KOPT-K1 (cell line): ENCODE data around the gene SLC34A2.
"Not testable (repeated sequence)": the region's sequence is repeated elsewhere in the genome, so short reads cannot be mapped to it uniquely, and the experiment has no call there.

Experiments used
- H3K27ac ChIP-seq: fragments of 200-600 bp; sonication (generic); 2 replicates; pipeline ENCODE4 v1.5.1; 2016; ENCODE audit warnings: antibody characterized with exemption, mild to moderate bottlenecking, low read depth, low read length; ENCODE audit not compliant: poor library complexity, severe bottlenecking
- H3K36me3 ChIP-seq: fragments of 200-600 bp; sonication (generic); 2 replicates; pipeline ENCODE4 v1.5.1; 2017; ENCODE audit warnings: antibody characterized with exemption, mild to moderate bottlenecking, low read length, moderate library complexity; ENCODE audit not compliant: insufficient read depth
- H3K9me3 ChIP-seq: fragments of 200-600 bp; sonication (generic); 2 replicates; pipeline ENCODE4 v1.5.1; 2017; ENCODE audit warnings: antibody characterized with exemption, low read length, mild to moderate bottlenecking; ENCODE audit not compliant: insufficient read depth, poor library complexity, severe bottlenecking

The SLC34A2 gene

GRCh38 chr4:25651682-25652081, 4.0 kb upstream of the SLC34A2 start:
- Histone ChIP-seq H3K36me3 (no peaks in the 10 kb centered on the region), H3K27ac (no peak overlapping the region), H3K9me3 (no peaks in the 10 kb centered on the region)

GRCh38 chr4:25654031-25654970, 1.4 kb upstream of the SLC34A2 start:
- Histone ChIP-seq H3K27ac (no peak overlapping the region), H3K36me3 (no peaks in the 10 kb centered on the region), H3K9me3 (no peaks in the 10 kb centered on the region)

- no peaks in the 10 kb centered on the region for H3K36me3 ChIP-seq
Observed at GRCh38 chr4:25656031-25656430, 380 bp downstream of the SLC34A2 start.

GRCh38 chr4:25658357-25658771, 2.7 kb downstream of the SLC34A2 start:
- H3K9me3 ChIP-seq: no peaks in the 10 kb centered on the region
- H3K27ac ChIP-seq: no peak overlapping the region
- no peaks in the 10 kb centered on the region for H3K36me3 ChIP-seq

More at GRCh38 chr4:25656031-25656430, 380 bp downstream of the SLC34A2 start:
- Histone ChIP-seq H3K27ac (no peak overlapping the region), H3K9me3 (no peaks in the 10 kb centered on the region)

GRCh38 chr4:25658777-25659176, 3.1 kb downstream of the SLC34A2 start:
- no peaks in the 10 kb centered on the region for H3K9me3 ChIP-seq
- no peaks in the 10 kb centered on the region for H3K36me3 ChIP-seq

GRCh38 chr4:25661441-25661840, 5.8 kb downstream of the SLC34A2 start:
- H3K36me3 ChIP-seq, H3K9me3 ChIP-seq, H3K27ac ChIP-seq: not testable (repeated sequence)

More at GRCh38 chr4:25658777-25659176, 3.1 kb downstream of the SLC34A2 start:
- H3K27ac ChIP-seq: no peak overlapping the region

- H3K9me3 ChIP-seq: no peaks in the 10 kb centered on the region
- no peak overlapping the region for H3K27ac ChIP-seq
- no peaks in the 10 kb centered on the region for H3K36me3 ChIP-seq
Observed at GRCh38 chr4:25662306-25662705, 6.7 kb downstream of the SLC34A2 start.

GRCh38 chr4:25663781-25664180, 8.1 kb downstream of the SLC34A2 start:
- Histone ChIP-seq H3K27ac (no peak overlapping the region), H3K36me3 (no peaks in the 10 kb centered on the region), H3K9me3 (no peaks in the 10 kb centered on the region)

- Histone ChIP-seq H3K9me3 (no peaks in the 10 kb centered on the region), H3K36me3 (no peaks in the 10 kb centered on the region), H3K27ac (no peak overlapping the region)
Observed at GRCh38 chr4:25666031-25666630, 10.5 kb downstream of the SLC34A2 start.

- H3K36me3 ChIP-seq: no peaks in the 10 kb centered on the region
- no peak overlapping the region for H3K27ac ChIP-seq
- H3K9me3 ChIP-seq: no peaks in the 10 kb centered on the region
Observed at GRCh38 chr4:25667931-25668557, 12.4 kb downstream of the SLC34A2 start.

GRCh38 chr4:25670991-25671390, 15.3 kb downstream of the SLC34A2 start:
- Histone ChIP-seq H3K27ac (no peak overlapping the region), H3K36me3 (no peaks in the 10 kb centered on the region), H3K9me3 (no peaks in the 10 kb centered on the region)

GRCh38 chr4:25672756-25673155, 17.1 kb downstream of the SLC34A2 start:
- H3K27ac ChIP-seq: no peak overlapping the region
- H3K9me3 ChIP-seq: no peaks in the 10 kb centered on the region
- no peaks in the 10 kb centered on the region for H3K36me3 ChIP-seq

GRCh38 chr4:25674386-25674785, 18.7 kb downstream of the SLC34A2 start:
- H3K27ac ChIP-seq: no peak overlapping the region
- no peaks in the 10 kb centered on the region for H3K9me3 ChIP-seq
- H3K36me3 ChIP-seq: no peaks in the 10 kb centered on the region

GRCh38 chr4:25676221-25676620, 20.6 kb downstream of the SLC34A2 start:
- Histone ChIP-seq H3K9me3 (no peaks in the 10 kb centered on the region), H3K27ac (no peak overlapping the region)

GRCh38 chr4:25677157-25677556, 21.5 kb downstream of the SLC34A2 start:
- H3K9me3 ChIP-seq: no peaks in the 10 kb centered on the region

More at GRCh38 chr4:25676221-25676620, 20.6 kb downstream of the SLC34A2 start:
- H3K36me3 ChIP-seq: no peaks in the 10 kb centered on the region

More at GRCh38 chr4:25677157-25677556, 21.5 kb downstream of the SLC34A2 start:
- Histone ChIP-seq H3K27ac (no peak overlapping the region), H3K36me3 (no peaks in the 10 kb centered on the region)
